Measurements from ENCODE around the gene NLRP6. TPM values are rescaled to one million over a fixed set of nuclear protein-coding genes. Genes with fewer than 3 reads are reported as not detected.

Gene NLRP6
- total RNA-seq, 1 experiment from 2014 or later = not detected

- H3K36me3 Mint-ChIP-seq (ENCODE audit: insufficient read depth in 1 of 3, low read depth in 3 of 3) = peaks cover 3 to 21% (median 7%) of the 10 kb centered on the region in 3 experiments; a peak in 6 of 7 replicates
- no CpG with 5 or more reads among the region's 19 CpGs for WGBS (ENCODE audit: extremely low coverage, insufficient read length, low lambda C conversion rate)
- no peak overlapping the region for H2BK15ac ChIP-seq (ENCODE audit: low read depth, low read length)
These were observed 48.8 kb downstream of the NLRP6 start for GRCh38 chr11:326842-327580.

More at GRCh38 chr11:326842-327580, 48.8 kb downstream of the NLRP6 start:
- no peak overlapping the region for H2BK20ac ChIP-seq (ENCODE audit: low read depth, low read length, poor library complexity, severe bottlenecking)
- H3T11ph ChIP-seq (ENCODE audit: low read length) = no peak overlapping the region
- no peak overlapping the region for H3K18ac ChIP-seq (ENCODE audit: insufficient read length, low read depth, low read length)
- Mint-ChIP-seq H3K27me3 (ENCODE audit: low read depth) (peaks cover 1% of the 10 kb centered on the region), H3K4me1 (peaks cover 23 to 30% of the 10 kb centered on the region in 2 experiments), H3K4me3 (no peak overlapping the region; a peak in 1 of 5 replicates), H3K27ac (peak overlapping the region; percentile 82 to 92 (median 91); a peak in 4 of 7 replicates), H3K9me3 (peaks cover 8 to 9% of the 10 kb centered on the region in 2 experiments)
- no peaks in the 10 kb centered on the region for H3K9me3 ChIP-seq (ENCODE audit: control insufficient read depth, low read depth, low read length)
- H3K14ac ChIP-seq (ENCODE audit: insufficient read depth, low read length) = no peak overlapping the region; the same call in 1 of the 2 replicates
- no peaks in the 10 kb centered on the region for H3K79me1 ChIP-seq (ENCODE audit: insufficient read depth, low read depth, low read length, poor library complexity, severe bottlenecking)
- H3K9ac ChIP-seq (ENCODE audit: extremely low read depth, insufficient read length, low read length) = no peak overlapping the region
- H3K79me2 ChIP-seq (ENCODE audit: insufficient read depth, low read length) = no peaks in the 10 kb centered on the region
- H3K27ac ChIP-seq (ENCODE audit: insufficient read length, low read depth, low read length) = no peak overlapping the region
- no peak overlapping the region for H4K8ac ChIP-seq (replicated peaks; ENCODE audit: insufficient read length, low read depth, low read length)
- no peak for TF ChIP-seq CTCF (conservative IDR thresholded peaks at IDR 0.05)
- H3K56ac ChIP-seq (ENCODE audit: insufficient read length, low read depth, low read length) = no peak overlapping the region
- H2BK12ac ChIP-seq (ENCODE audit: insufficient read length, low read depth, low read length) = no peak overlapping the region
- H3K4ac ChIP-seq (ENCODE audit: low read depth, low read length) = no peak overlapping the region
- no peak overlapping the region for H3K23ac ChIP-seq (ENCODE audit: insufficient read length, low read depth, low read length)
- peaks cover 4% of the 10 kb centered on the region; the same call in 1 of the 2 replicates for H3K4me1 ChIP-seq (ENCODE audit: insufficient read depth, low read length)
- no peaks in the 10 kb centered on the region for H3K27me3 ChIP-seq (ENCODE audit: insufficient read depth, low read length)
- no peak overlapping the region for H4K91ac ChIP-seq (ENCODE audit: insufficient read length, low read depth, low read length)
- no peak overlapping the region for H2BK5ac ChIP-seq (ENCODE audit: insufficient read length, low read length)
- H3K23me2 ChIP-seq (ENCODE audit: insufficient read length, low read depth, low read length, poor library complexity, severe bottlenecking) = no peaks in the 10 kb centered on the region
- H2AFZ ChIP-seq (ENCODE audit: low read length) = no peak overlapping the region
- no peak overlapping the region for H2BK120ac ChIP-seq (ENCODE audit: low read depth, low read length, poor library complexity, severe bottlenecking)
- H2AK5ac ChIP-seq (ENCODE audit: insufficient read length, low read length) = no peak overlapping the region
- H4K5ac ChIP-seq (ENCODE audit: insufficient read length, low read depth, low read length) = no peak overlapping the region
- DNase-seq = no peak
- H3K4me2 ChIP-seq (ENCODE audit: insufficient read depth, insufficient read length, low read length) = no peak overlapping the region
- no peaks in the 10 kb centered on the region for H4K20me1 ChIP-seq (ENCODE audit: control insufficient read depth, insufficient read depth, insufficient read length)

Measured in H9 (cell line).